ENCODE measurements around the gene MCU.
A peak's percentile ranks its signal among the peaks of the same experiment; 100 is the strongest.

MCU gene

GRCh38 chr10:72801263-72801868 lies 109.4 kb downstream of the MCU start:
- Histone ChIP-seq H3K27me3 (ENCODE audit: insufficient read depth, low read length) (no peaks in the 10 kb centered on the region), H3K79me2 (ENCODE audit: control insufficient read depth, insufficient read depth, low read length, unreplicated experiment) (peaks cover 5% of the 10 kb centered on the region), H3K27ac (ENCODE audit: low read depth, low read length) (no peak overlapping the region; the same call in 1 of the 2 replicates), H2AFZ (ENCODE audit: low read length, unreplicated experiment) (no peak overlapping the region), H3K4me1 (ENCODE audit: control insufficient read depth, insufficient read depth, low read length, unreplicated experiment) (peaks cover 14% of the 10 kb centered on the region), H3K4me3 (ENCODE audit: low read depth, low read length) (no peak overlapping the region), H3K36me3 (ENCODE audit: insufficient read depth, low read length) (no peaks in the 10 kb centered on the region)

GRCh38 chr10:72802332-72802731 lies 110.4 kb downstream of the MCU start:
- Histone ChIP-seq H3K27me3 (ENCODE audit: insufficient read depth, low read length) (no peaks in the 10 kb centered on the region), H3K4me1 (ENCODE audit: control insufficient read depth, insufficient read depth, low read length, unreplicated experiment) (peaks cover 14% of the 10 kb centered on the region), H3K4me3 (ENCODE audit: low read depth, low read length) (peak overlapping the region; percentile 70), H3K36me3 (ENCODE audit: insufficient read depth, low read length) (no peaks in the 10 kb centered on the region), H3K79me2 (ENCODE audit: control insufficient read depth, insufficient read depth, low read length, unreplicated experiment) (peaks cover 5% of the 10 kb centered on the region), H3K27ac (ENCODE audit: low read depth, low read length) (peak overlapping the region; percentile 77), H2AFZ (ENCODE audit: low read length, unreplicated experiment) (no peak overlapping the region)

GRCh38 chr10:72802763-72803505 lies 111.0 kb downstream of the MCU start:
- Histone ChIP-seq H3K27me3 (ENCODE audit: insufficient read depth, low read length) (no peaks in the 10 kb centered on the region), H3K79me2 (ENCODE audit: control insufficient read depth, insufficient read depth, low read length, unreplicated experiment) (peaks cover 5% of the 10 kb centered on the region), H3K4me3 (ENCODE audit: low read depth, low read length) (peak overlapping the region; percentile 70), H3K36me3 (ENCODE audit: insufficient read depth, low read length) (no peaks in the 10 kb centered on the region), H3K27ac (ENCODE audit: low read depth, low read length) (peak overlapping the region; percentile 77), H2AFZ (ENCODE audit: low read length, unreplicated experiment) (peak overlapping the region; percentile 50), H3K4me1 (ENCODE audit: control insufficient read depth, insufficient read depth, low read length, unreplicated experiment) (peaks cover 14% of the 10 kb centered on the region)

- no peak overlapping the region for H3K27ac ChIP-seq (ENCODE audit: low read depth, low read length)
- no peak overlapping the region for H2AFZ ChIP-seq (ENCODE audit: low read length, unreplicated experiment)
- H3K27me3 ChIP-seq (ENCODE audit: insufficient read depth, low read length): no peaks in the 10 kb centered on the region
- no peaks in the 10 kb centered on the region for H3K36me3 ChIP-seq (ENCODE audit: insufficient read depth, low read length)
- H3K4me1 ChIP-seq (ENCODE audit: control insufficient read depth, insufficient read depth, low read length, unreplicated experiment): peaks cover 10% of the 10 kb centered on the region
- H3K79me2 ChIP-seq (ENCODE audit: control insufficient read depth, insufficient read depth, low read length, unreplicated experiment): peaks cover 20% of the 10 kb centered on the region
- no peak overlapping the region for H3K4me3 ChIP-seq (ENCODE audit: low read depth, low read length)
These were observed 116.1 kb downstream of the MCU start for GRCh38 chr10:72808001-72808400.

GRCh38 chr10:72809006-72809405 lies 117.1 kb downstream of the MCU start:
- H3K27ac ChIP-seq (ENCODE audit: low read depth, low read length): no peak overlapping the region

GRCh38 chr10:72810976-72811375 lies 119.0 kb downstream of the MCU start:
- Histone ChIP-seq H3K27ac (ENCODE audit: low read depth, low read length) (no peak overlapping the region), H3K36me3 (ENCODE audit: insufficient read depth, low read length) (no peaks in the 10 kb centered on the region), H3K27me3 (ENCODE audit: insufficient read depth, low read length) (no peaks in the 10 kb centered on the region), H3K4me1 (ENCODE audit: control insufficient read depth, insufficient read depth, low read length, unreplicated experiment) (peaks cover 28% of the 10 kb centered on the region), H3K79me2 (ENCODE audit: control insufficient read depth, insufficient read depth, low read length, unreplicated experiment) (peaks cover 27% of the 10 kb centered on the region), H2AFZ (ENCODE audit: low read length, unreplicated experiment) (no peak overlapping the region), H3K4me3 (ENCODE audit: low read depth, low read length) (no peak overlapping the region)

More at GRCh38 chr10:72809006-72809405, 117.1 kb downstream of the MCU start:
- H3K36me3 ChIP-seq (ENCODE audit: insufficient read depth, low read length): no peaks in the 10 kb centered on the region
- H3K4me3 ChIP-seq (ENCODE audit: low read depth, low read length): no peak overlapping the region
- H3K79me2 ChIP-seq (ENCODE audit: control insufficient read depth, insufficient read depth, low read length, unreplicated experiment): peaks cover 22% of the 10 kb centered on the region
- peaks cover 18% of the 10 kb centered on the region for H3K4me1 ChIP-seq (ENCODE audit: control insufficient read depth, insufficient read depth, low read length, unreplicated experiment)
- H3K27me3 ChIP-seq (ENCODE audit: insufficient read depth, low read length): no peaks in the 10 kb centered on the region
- no peak overlapping the region for H2AFZ ChIP-seq (ENCODE audit: low read length, unreplicated experiment)

GRCh38 chr10:72812415-72812752 lies 120.4 kb downstream of the MCU start:
- Histone ChIP-seq H3K4me3 (ENCODE audit: low read depth, low read length) (peak overlapping the region; percentile 23; the same call in 1 of the 2 replicates), H3K4me1 (ENCODE audit: control insufficient read depth, insufficient read depth, low read length, unreplicated experiment) (peaks cover 28% of the 10 kb centered on the region), H2AFZ (ENCODE audit: low read length, unreplicated experiment) (no peak overlapping the region), H3K79me2 (ENCODE audit: control insufficient read depth, insufficient read depth, low read length, unreplicated experiment) (peaks cover 27% of the 10 kb centered on the region), H3K27ac (ENCODE audit: low read depth, low read length) (peak overlapping the region; percentile 24), H3K36me3 (ENCODE audit: insufficient read depth, low read length) (no peaks in the 10 kb centered on the region), H3K27me3 (ENCODE audit: insufficient read depth, low read length) (no peaks in the 10 kb centered on the region)

GRCh38 chr10:72812753-72813430 lies 120.9 kb downstream of the MCU start:
- H3K36me3 ChIP-seq (ENCODE audit: insufficient read depth, low read length): no peaks in the 10 kb centered on the region
- H3K4me1 ChIP-seq (ENCODE audit: control insufficient read depth, insufficient read depth, low read length, unreplicated experiment): peaks cover 28% of the 10 kb centered on the region
- H2AFZ ChIP-seq (ENCODE audit: low read length, unreplicated experiment): no peak overlapping the region
- H3K27ac ChIP-seq (ENCODE audit: low read depth, low read length): peak overlapping the region; percentile 24
- no peaks in the 10 kb centered on the region for H3K27me3 ChIP-seq (ENCODE audit: insufficient read depth, low read length)
- peak overlapping the region; percentile 23; the same call in 1 of the 2 replicates for H3K4me3 ChIP-seq (ENCODE audit: low read depth, low read length)
- peaks cover 27% of the 10 kb centered on the region for H3K79me2 ChIP-seq (ENCODE audit: control insufficient read depth, insufficient read depth, low read length, unreplicated experiment)

GRCh38 chr10:72814099-72814790 lies 122.3 kb downstream of the MCU start:
- Histone ChIP-seq H3K27me3 (ENCODE audit: insufficient read depth, low read length) (no peaks in the 10 kb centered on the region), H3K4me1 (ENCODE audit: control insufficient read depth, insufficient read depth, low read length, unreplicated experiment) (peaks cover 31% of the 10 kb centered on the region), H2AFZ (ENCODE audit: low read length, unreplicated experiment) (no peak overlapping the region), H3K36me3 (ENCODE audit: insufficient read depth, low read length) (no peaks in the 10 kb centered on the region), H3K27ac (ENCODE audit: low read depth, low read length) (no peak overlapping the region), H3K79me2 (ENCODE audit: control insufficient read depth, insufficient read depth, low read length, unreplicated experiment) (peaks cover 25% of the 10 kb centered on the region), H3K4me3 (ENCODE audit: low read depth, low read length) (no peak overlapping the region)

GRCh38 chr10:72816565-72816964 lies 124.6 kb downstream of the MCU start:
- no peak overlapping the region for H3K27ac ChIP-seq (ENCODE audit: low read depth, low read length)
- no peak overlapping the region for H3K4me3 ChIP-seq (ENCODE audit: low read depth, low read length)
- H2AFZ ChIP-seq (ENCODE audit: low read length, unreplicated experiment): no peak overlapping the region
- H3K27me3 ChIP-seq (ENCODE audit: insufficient read depth, low read length): no peaks in the 10 kb centered on the region
- peaks cover 7% of the 10 kb centered on the region for H3K79me2 ChIP-seq (ENCODE audit: control insufficient read depth, insufficient read depth, low read length, unreplicated experiment)
- H3K36me3 ChIP-seq (ENCODE audit: insufficient read depth, low read length): peaks cover 4% of the 10 kb centered on the region; the same call in 1 of the 2 replicates
- peaks cover 32% of the 10 kb centered on the region for H3K4me1 ChIP-seq (ENCODE audit: control insufficient read depth, insufficient read depth, low read length, unreplicated experiment)
